ENCODE measurements around the gene UST. TPM values are rescaled to one million over a fixed set of nuclear protein-coding genes. Genes with fewer than 3 reads are reported as not detected.
A peak's percentile ranks its signal among the peaks of the same experiment; 100 is the strongest.

UST gene, protein sequence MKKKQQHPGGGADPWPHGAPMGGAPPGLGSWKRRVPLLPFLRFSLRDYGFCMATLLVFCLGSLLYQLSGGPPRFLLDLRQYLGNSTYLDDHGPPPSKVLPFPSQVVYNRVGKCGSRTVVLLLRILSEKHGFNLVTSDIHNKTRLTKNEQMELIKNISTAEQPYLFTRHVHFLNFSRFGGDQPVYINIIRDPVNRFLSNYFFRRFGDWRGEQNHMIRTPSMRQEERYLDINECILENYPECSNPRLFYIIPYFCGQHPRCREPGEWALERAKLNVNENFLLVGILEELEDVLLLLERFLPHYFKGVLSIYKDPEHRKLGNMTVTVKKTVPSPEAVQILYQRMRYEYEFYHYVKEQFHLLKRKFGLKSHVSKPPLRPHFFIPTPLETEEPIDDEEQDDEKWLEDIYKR
- polyA plus RNA-seq (2012; ENCODE audit: low read depth, missing spikeins), result 9.5 TPM

DNA sequence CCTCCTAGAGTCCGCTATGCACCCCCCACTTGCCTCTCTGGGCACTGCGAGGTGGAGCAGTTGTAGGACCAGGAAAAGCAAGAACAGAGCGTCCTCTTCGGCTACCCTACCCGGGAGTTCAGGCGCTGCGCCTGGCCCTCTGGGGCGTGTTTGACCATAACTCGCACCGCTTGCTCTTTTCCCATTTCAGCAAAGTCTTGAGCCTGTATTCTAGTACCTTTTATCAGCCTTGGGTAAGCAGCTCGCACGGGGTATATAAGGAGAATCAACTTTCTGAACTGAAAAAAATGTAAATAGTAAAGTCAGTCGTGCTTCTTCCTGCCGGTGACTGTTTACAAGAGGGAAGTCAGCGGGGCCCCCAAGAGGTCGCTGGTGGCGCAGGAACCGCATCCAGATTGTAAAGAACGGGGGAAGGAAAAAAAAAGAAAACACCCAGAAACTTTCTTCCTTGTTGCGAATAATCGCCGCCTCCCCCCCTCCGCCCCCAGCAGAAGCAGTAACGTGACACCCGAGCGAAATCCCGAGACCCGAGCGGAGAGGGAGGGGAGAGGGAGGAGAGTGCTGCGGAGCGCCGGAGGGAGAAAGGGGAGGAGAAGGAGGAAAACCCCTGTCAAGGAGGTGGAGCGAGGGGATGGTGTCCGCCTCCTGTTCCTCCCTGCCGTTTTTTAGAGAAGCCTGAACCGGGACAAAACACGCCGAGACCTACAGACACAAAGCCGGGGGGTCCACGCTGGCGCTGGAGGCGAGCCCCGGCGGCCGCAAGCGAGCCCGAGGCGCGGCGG lies at the start of gene UST:
UST (plus strand) TSS at position 668 of the 782 bp plus-strand sequence. CDS start 401 bp downstream, outside the sequence.
- FAIRE-seq, result peak; percentile 59
- DNase-seq (ENCODE audit: insufficient read length, low spot score), result no peak
- TF ChIP-seq PAX5 (IDR thresholded peaks at IDR 0.05; ENCODE audit: insufficient read depth, low read length, severe bottlenecking), result no peak
- TF ChIP-seq POLR2A (IDR thresholded peaks at IDR 0.05; ENCODE audit: low read depth, low read length), result no peak
- peak; percentile 20; the same call in 1 of the 2 replicates for TF ChIP-seq TAF1 (IDR thresholded peaks at IDR 0.05; ENCODE audit: low read depth, low read length)
- TF ChIP-seq POLR2AphosphoS5 (IDR thresholded peaks at IDR 0.05; ENCODE audit: low read depth, low read length), result peak; percentile 38; the same call in 1 of the 2 replicates

DNA sequence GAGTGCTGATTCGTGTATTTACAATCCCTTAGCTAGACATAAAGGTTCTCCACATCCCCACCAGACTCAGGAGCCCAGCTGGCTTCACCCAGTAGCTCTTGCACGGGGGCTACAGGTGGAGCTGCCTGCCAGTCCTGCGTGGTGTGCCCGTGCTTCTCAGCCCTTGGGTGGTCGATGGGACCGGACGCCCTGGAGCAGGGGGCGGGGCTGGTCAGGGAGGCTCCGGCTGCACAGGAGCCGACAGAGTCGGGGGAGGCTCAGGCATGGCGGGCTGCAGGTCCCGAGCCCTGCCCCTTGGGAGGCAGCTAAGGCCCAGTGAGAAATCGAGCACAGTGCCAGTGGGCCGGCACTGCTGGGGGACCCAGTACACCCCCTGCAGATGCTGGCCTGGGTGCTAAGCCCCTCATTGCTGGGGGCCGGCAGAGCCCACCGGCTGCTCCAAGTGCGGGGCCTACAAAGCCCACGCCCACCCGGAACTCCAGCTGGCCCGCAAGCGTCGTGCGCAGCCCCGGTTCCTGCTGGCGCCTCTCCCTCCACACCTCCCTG lies 48.9 kb upstream of the UST start:
- DNase-seq (ENCODE audit: insufficient read length, low spot score), result no peak
- no peak for FAIRE-seq
- TF ChIP-seq POLR2AphosphoS5 (IDR thresholded peaks at IDR 0.05; ENCODE audit: low read depth, low read length) (no peak), TAF1 (IDR thresholded peaks at IDR 0.05; ENCODE audit: low read depth, low read length) (no peak), POLR2A (IDR thresholded peaks at IDR 0.05; ENCODE audit: low read depth, low read length) (no peak), PAX5 (IDR thresholded peaks at IDR 0.05; ENCODE audit: insufficient read depth, low read length, severe bottlenecking) (no peak), SPI1 (IDR thresholded peaks at IDR 0.05; ENCODE audit: low read depth, low read length) (no peak), POU2F2 (IDR thresholded peaks at IDR 0.05; ENCODE audit: low read depth, low read length) (no peak)

DNA sequence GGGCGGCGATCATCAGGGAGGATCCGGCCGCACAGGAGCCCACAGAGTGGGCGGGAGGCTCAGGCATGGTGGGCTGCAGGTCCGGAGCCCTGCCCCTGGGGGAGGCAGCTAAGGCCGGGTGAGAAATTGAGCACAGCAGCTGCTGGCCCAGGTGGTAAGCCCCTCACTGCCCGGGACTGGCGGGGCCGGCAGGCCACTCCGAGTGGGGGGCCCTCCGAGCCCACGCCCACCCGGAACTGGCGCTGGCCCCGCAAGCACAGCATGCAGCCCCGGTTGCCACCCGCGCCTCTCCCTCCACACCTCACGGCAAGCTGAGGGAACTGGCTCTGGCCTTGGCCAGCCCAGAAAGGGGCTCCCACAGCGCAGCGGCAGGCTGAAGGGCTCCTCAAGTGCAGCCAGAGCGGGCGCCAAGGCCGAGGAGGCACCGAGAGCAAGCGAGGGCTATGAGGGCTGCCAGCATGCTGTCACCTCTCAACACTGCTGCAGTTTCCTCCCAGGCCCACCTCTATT lies 48.1 kb upstream of the UST start:
- no peak for TF ChIP-seq TAF1 (IDR thresholded peaks at IDR 0.05; ENCODE audit: low read depth, low read length)
- no peak for TF ChIP-seq POLR2A (IDR thresholded peaks at IDR 0.05; ENCODE audit: low read depth, low read length)
- FAIRE-seq, result no peak
- DNase-seq (ENCODE audit: insufficient read length, low spot score), result no peak

DNA sequence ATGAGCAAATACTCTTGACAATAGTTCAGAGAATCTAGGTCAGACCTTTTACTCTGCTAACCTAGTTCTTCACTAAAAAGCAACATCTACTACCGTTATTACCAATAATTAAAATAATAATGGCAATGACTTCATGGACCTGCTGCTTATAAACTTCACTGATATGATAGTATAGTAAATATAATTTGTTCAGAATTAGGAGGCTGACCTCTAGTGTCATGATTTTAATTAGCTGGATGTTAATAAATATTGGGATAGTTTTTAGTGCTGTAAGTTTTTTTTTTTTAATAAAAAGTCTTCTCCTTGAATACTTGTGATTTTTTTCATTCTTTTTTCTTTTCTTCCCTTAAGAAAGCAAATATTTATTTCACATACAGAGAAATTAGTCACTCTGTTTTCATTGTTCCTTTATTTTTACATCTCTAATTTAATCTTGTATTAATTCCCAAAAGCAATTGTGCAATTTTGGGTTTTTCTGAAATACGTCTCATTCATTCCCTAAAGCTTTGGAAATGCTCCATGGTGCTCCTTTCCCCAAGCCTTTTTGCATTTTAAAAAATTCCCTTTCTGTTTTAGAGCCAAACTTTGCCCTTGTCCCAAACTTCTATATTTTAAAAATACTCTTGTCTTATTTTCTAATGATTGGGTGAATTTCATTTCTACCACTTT lies 46.6 kb upstream of the UST start:
- TF ChIP-seq POLR2A (IDR thresholded peaks at IDR 0.05; ENCODE audit: low read depth, low read length), result no peak
- no peak for TF ChIP-seq TAF1 (IDR thresholded peaks at IDR 0.05; ENCODE audit: low read depth, low read length)
- no peak for TF ChIP-seq SPI1 (IDR thresholded peaks at IDR 0.05; ENCODE audit: low read depth, low read length)
- TF ChIP-seq PAX5 (IDR thresholded peaks at IDR 0.05; ENCODE audit: insufficient read depth, low read length, severe bottlenecking), result no peak
- no peak for TF ChIP-seq POU2F2 (IDR thresholded peaks at IDR 0.05; ENCODE audit: low read depth, low read length)
- no peak for TF ChIP-seq POLR2AphosphoS5 (IDR thresholded peaks at IDR 0.05; ENCODE audit: low read depth, low read length)
- FAIRE-seq (no peak), DNase-seq (ENCODE audit: insufficient read length, low spot score) (no peak)

DNA sequence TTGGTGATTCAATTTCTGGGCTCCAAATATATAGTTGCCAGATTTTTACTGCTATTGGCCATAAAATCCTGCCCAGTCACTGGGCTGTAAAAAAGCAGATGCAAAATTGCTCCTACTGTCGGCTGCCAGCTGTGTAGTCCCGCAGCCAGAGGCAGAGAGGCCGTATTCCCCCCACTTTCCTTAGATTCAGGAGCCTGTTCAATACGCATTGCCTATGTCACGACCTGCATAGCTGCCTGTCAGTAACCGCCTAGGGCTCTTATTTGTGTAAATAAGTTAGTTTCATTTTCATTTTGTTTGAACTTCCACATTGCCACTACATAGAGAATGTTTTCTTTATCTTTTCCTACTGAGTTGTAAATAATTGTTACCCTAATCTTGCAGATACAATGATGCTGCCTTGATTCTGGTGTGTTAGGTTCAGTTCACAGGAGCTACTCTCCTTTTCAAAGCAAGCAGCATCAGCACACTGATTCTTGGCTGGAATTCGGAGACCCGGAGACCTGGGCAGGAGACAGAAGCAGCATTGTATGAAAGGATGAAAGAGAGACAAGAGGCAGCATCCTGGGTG lies 46.0 kb upstream of the UST start:
- DNase-seq (ENCODE audit: insufficient read length, low spot score) (no peak), FAIRE-seq (peak; percentile 89)
- no peak for TF ChIP-seq POLR2A (IDR thresholded peaks at IDR 0.05; ENCODE audit: low read depth, low read length)
- no peak for TF ChIP-seq SPI1 (IDR thresholded peaks at IDR 0.05; ENCODE audit: low read depth, low read length)
- TF ChIP-seq PAX5 (IDR thresholded peaks at IDR 0.05; ENCODE audit: insufficient read depth, low read length, severe bottlenecking), result no peak
- TF ChIP-seq POU2F2 (IDR thresholded peaks at IDR 0.05; ENCODE audit: low read depth, low read length), result no peak
- TF ChIP-seq TAF1 (IDR thresholded peaks at IDR 0.05; ENCODE audit: low read depth, low read length), result no peak
- TF ChIP-seq POLR2AphosphoS5 (IDR thresholded peaks at IDR 0.05; ENCODE audit: low read depth, low read length), result no peak

DNA sequence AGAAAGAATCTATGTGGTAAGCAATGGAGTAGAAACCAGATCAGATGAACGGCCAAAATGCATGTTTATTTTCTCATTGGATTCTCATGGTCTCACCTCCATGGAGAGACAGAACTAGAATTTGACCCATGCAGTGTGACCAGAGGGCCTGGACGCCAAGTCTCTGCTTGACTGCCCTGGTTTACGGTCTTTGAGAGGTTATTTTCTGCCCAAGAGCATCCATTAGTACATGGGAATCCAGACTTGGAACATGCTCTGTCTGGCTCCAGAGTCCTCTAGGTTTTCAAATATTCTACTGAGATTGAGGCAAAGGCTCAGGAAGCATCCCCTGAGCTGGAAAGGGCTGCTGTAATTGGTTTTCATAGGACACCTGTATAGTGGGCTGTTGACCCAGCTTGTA lies 45.5 kb upstream of the UST start:
- DNase-seq (ENCODE audit: insufficient read length, low spot score) (no peak), FAIRE-seq (no peak)
- TF ChIP-seq POLR2AphosphoS5 (IDR thresholded peaks at IDR 0.05; ENCODE audit: low read depth, low read length) (peak; percentile 45; the same call in 1 of the 2 replicates), SPI1 (IDR thresholded peaks at IDR 0.05; ENCODE audit: low read depth, low read length) (no peak), POLR2A (IDR thresholded peaks at IDR 0.05; ENCODE audit: low read depth, low read length) (no peak)

DNA sequence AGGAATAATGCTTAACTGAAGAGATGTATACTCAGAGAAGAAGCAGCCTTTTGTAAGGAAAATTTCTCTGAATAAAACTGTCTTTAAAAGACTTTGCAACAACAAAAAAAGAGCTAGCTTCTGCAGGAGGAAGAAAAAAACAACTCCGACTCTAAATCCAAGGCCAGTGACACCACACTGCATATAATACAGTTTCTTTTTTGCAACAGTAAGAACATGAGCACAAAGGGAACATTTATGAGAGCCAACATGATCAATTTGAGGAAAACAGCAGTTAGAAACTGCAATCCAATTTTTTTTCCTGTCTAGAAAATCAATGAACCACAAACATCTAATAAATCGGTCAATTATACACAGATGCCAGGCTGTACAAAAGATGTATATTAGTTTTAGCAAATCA lies 42.9 kb upstream of the UST start:
- FAIRE-seq (no peak), DNase-seq (ENCODE audit: insufficient read length, low spot score) (no peak)
- TF ChIP-seq SPI1 (IDR thresholded peaks at IDR 0.05; ENCODE audit: low read depth, low read length) (no peak), POLR2AphosphoS5 (IDR thresholded peaks at IDR 0.05; ENCODE audit: low read depth, low read length) (no peak), POU2F2 (IDR thresholded peaks at IDR 0.05; ENCODE audit: low read depth, low read length) (no peak), POLR2A (IDR thresholded peaks at IDR 0.05; ENCODE audit: low read depth, low read length) (no peak), PAX5 (IDR thresholded peaks at IDR 0.05; ENCODE audit: insufficient read depth, low read length, severe bottlenecking) (no peak), TAF1 (IDR thresholded peaks at IDR 0.05; ENCODE audit: low read depth, low read length) (no peak)

DNA sequence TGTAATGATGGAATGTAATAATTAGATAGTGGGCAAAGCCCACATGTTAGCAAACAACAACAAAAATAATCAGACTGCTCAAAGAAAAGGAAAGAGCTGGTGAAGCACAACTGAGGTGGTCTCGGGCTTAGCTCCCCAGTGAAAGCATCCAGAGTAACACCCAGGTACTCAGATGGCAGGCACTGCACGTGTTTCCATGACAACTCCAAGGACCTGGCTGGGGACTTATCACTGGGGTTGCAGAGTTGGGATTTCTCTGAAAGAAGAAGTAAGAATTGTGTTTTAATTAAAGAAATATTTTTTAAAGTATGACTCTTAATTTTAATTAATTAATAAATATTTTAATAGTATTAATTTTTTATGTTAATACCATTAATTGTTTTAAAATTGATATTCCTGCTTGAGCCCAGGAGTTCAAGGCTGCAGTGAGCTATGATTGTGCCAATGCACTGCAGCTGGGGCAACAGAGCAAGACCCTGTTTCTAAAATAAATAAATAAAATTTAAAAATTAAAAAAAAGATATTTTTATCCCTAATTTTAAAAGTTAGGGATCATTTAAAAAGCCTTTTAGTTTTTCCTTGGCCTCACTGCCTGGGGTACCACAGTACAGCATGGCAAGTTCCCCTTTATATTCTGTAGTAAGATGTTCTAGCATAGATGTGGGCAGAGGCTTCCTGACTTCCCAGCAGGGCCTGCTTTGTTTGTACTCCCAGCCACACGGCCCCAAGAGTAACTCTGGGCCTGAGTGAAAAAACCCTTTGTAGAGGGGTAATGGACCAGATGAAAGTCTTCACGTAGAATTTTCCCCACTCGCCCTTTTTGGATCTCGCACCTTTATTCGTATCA lies 42.2 kb upstream of the UST start:
- DNase-seq (ENCODE audit: insufficient read length, low spot score) (no peak), FAIRE-seq (no peak)
- TF ChIP-seq POU2F2 (IDR thresholded peaks at IDR 0.05; ENCODE audit: low read depth, low read length) (no peak), POLR2AphosphoS5 (IDR thresholded peaks at IDR 0.05; ENCODE audit: low read depth, low read length) (no peak), TAF1 (IDR thresholded peaks at IDR 0.05; ENCODE audit: low read depth, low read length) (no peak), PAX5 (IDR thresholded peaks at IDR 0.05; ENCODE audit: insufficient read depth, low read length, severe bottlenecking) (no peak), SPI1 (IDR thresholded peaks at IDR 0.05; ENCODE audit: low read depth, low read length) (no peak), POLR2A (IDR thresholded peaks at IDR 0.05; ENCODE audit: low read depth, low read length) (no peak)

Measured in GM12891 (cell line).